Stomach (tissue), 19 donors: ENCODE results near the gene TNFSF18. TPM values are rescaled to one million over a fixed set of nuclear protein-coding genes. Genes with fewer than 3 reads are reported as not detected.
A peak's percentile ranks its signal among the peaks of the same experiment; 100 is the strongest.

Source experiments
- DNase-seq, 2 donors: peaks; one replicate each; pipeline versions ENCODE4 v3.0.0 to v3.0.0-alpha.2; 2013 to 2019
- H3K27ac ChIP-seq, 5 donors: fragments of 200-600 bp in 4 of 5; sonication (generic) in 4 of 5; one replicate each; pipeline ENCODE4 v1.5.1; 2013 to 2019; ENCODE audit warnings: mild to moderate bottlenecking in 1 of 5, moderate library complexity in 1 of 5
- H3K27me3 ChIP-seq, 3 donors: fragments of 200-600 bp; sonication (generic); one replicate each; pipeline ENCODE4 v1.5.1; 2017 to 2019; ENCODE audit warnings: mixed run types in 1 of 3
- H3K36me3 ChIP-seq, 4 donors: fragments of 200-600 bp; sonication (generic); 1 replicate in 3 of 4; 2 replicates in 1 of 4; pipeline ENCODE4 v1.5.1; 2016 to 2019
- H3K4me1 ChIP-seq, 4 donors: fragments of 200-600 bp; sonication (generic); one replicate each; pipeline ENCODE4 v1.5.1; 2016 to 2019
- H3K4me3 ChIP-seq, 4 donors: fragments of 200-600 bp; sonication (generic) in 3 of 4; one replicate each; pipeline ENCODE4 v1.5.1; 2016 to 2019; ENCODE audit warnings: mild to moderate bottlenecking in 1 of 4
- H3K9me3 ChIP-seq, 4 donors: fragments of 200-600 bp; sonication (generic); one replicate each; pipeline ENCODE4 v1.5.1; 2016 to 2019
- EP300 ChIP-seq: sonication (generic); formaldehyde crosslinking; IDR thresholded peaks from one replicate; pipeline ENCODE4 v1.6.1; 2017; ENCODE audit warnings: antibody characterized with exemption
- POLR2A ChIP-seq, 4 donors: fragments of 450-650 bp; IDR thresholded peaks; one replicate each; pipeline ENCODE4 v1.6.1; 2016; ENCODE audit warnings: antibody characterized with exemption in 4 of 4, control low read depth in 2 of 4, mild to moderate bottlenecking in 1 of 4, moderate library complexity in 1 of 4
- POLR2AphosphoS5 ChIP-seq, 3 donors: sonication (generic); formaldehyde crosslinking; IDR thresholded peaks; one replicate each; pipeline ENCODE4 v1.6.1; 2016; ENCODE audit warnings: antibody characterized with exemption in 3 of 3
- WGBS, 5 donors: extraction: QIAGEN DNeasy Blood & Tissue Kit in 3 of 5; methylation state at CpG; one replicate each; pipeline versions ENCODE4 v1.1.5 to v1.1.7; 2013 to 2018; 5-methylcytosine and 5-hydroxymethylcytosine counted together
- intact Hi-C: fragments of 100-400 bp; cut with DNase I; formaldehyde crosslinking; loops from one replicate; pipeline ENCODE4 v1.15.1; 2023; ENCODE audit warnings: low total_unique reads
- long read RNA-seq, 10 donors: transcript quantifications; one replicate each; lab custom pipeline, GENCODE V29; 2026
- polyA plus RNA-seq, 3 donors: library from polyadenylated mRNA; stranded (reverse); fragments of 200-250 nt; gene quantifications; one replicate each; pipeline ENCODE4 v1.2.3, GENCODE V29; 2013
- total RNA-seq, 5 donors: library from RNA; depleted of rRNA; stranded (reverse); fragments of >200 nt; gene quantifications; one replicate each; pipeline versions ENCODE4 v1.1.0 to v1.2.3, GENCODE V29; 2014 to 2016
- TF ChIP-seq, protein P1 (sequence below), 7 experiments: fragments of 450-650 bp in 4 of 7; fragments of 200-600 bp in 3 of 7; sonication (generic) in 3 of 7; IDR thresholded peaks; one replicate each; pipeline ENCODE4 v1.5.1; 2016 to 2019; ENCODE audit warnings: antibody characterized with exemption in 7 of 7, control low read depth in 2 of 7, mild to moderate bottlenecking in 1 of 7
- donor health status: healthy with polysubstance abuse.
- donor health status: Bipolar disorder and iron deficiency.
- donor health status: healthy.

TNFSF18 gene
- total RNA-seq (not detected), polyA plus RNA-seq (under 1 TPM in 1 of 3 donors, not detected in 2; 0.12 TPM)
- long read RNA-seq, donor 1: 0 reads
- long read RNA-seq, donor 2: 0 reads
- long read RNA-seq, donor 3: 0 reads
- long read RNA-seq, donor 4: 0 reads
- long read RNA-seq, donor 5: 0 reads
- long read RNA-seq, donor 6: 0 reads
- long read RNA-seq, donor 7: 0 reads
- long read RNA-seq, donor 8: 0 reads
- long read RNA-seq, donor 9: 0 reads
- long read RNA-seq, donor 10: 0 reads

GRCh38 chr1:173050865-173051264 is at the start of gene TNFSF18:
Gene TNFSF18, minus strand, starts transcription at chr1:173050941. Its CDS starts 45 bp downstream, at chr1:173050896.
- peaks cover 10 to 46% (median 25%) of the 10 kb centered on the region in 4 donors for H3K4me1 ChIP-seq
- intact Hi-C loops: no loop called here
- peak in 1 of 2 donors; percentile 60 for DNase-seq
- peak within 1 kb of the TSS in 3 of 5 donors; percentile 2 to 28 (median 12) for H3K27ac ChIP-seq
- no peak within 1 kb of the TSS for H3K4me3 ChIP-seq
- WGBS, 5 donors: 9 to 14% (median 11%) methylated on average over 4 of the region's 4 CpGs
- TF ChIP-seq POLR2AphosphoS5 (IDR thresholded peaks at IDR 0.05) (peak in 1 of 3 donors; percentile 30), POLR2A (IDR thresholded peaks at IDR 0.05) (no peak)
- H3K9me3 ChIP-seq: no peaks in the 10 kb centered on the region
- H3K27me3 ChIP-seq: no peaks in the 10 kb centered on the region
- no peaks in the 10 kb centered on the region for H3K36me3 ChIP-seq

DNA sequence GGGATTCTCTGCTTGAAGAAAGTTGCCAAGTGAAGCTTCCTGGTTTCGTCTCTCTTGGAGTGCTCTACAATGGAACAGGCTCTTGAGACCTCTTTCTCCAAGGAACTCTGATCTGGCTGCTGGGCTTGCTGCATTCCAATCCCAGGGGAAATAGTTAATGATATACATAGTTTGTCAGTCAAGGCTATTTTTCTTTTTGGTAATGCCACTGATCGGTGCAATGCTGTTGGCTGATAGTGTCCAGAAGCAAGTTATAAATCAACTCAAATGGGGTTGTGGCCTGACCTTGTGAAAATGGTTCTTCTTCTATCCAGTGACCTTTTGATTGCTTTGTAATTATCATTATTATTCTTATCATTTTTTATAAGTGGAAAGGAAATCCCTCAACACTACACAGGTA is 48.4 kb upstream of the TNFSF18 start:
- no peaks in the 10 kb centered on the region for H3K36me3 ChIP-seq
- WGBS, 5 donors: 68 to 89% (median 82%) methylated on average over 2 of the region's 2 CpGs
- intact Hi-C loops: no loop called here
- DNase-seq: no peak
- no peak overlapping the region for H3K4me3 ChIP-seq
- H3K4me1 ChIP-seq: no peaks in the 10 kb centered on the region
- H3K9me3 ChIP-seq: peaks cover 6 to 16% (median 15%) of the 10 kb centered on the region in 4 donors
- TF ChIP-seq EP300 (no peak), POLR2AphosphoS5 (IDR thresholded peaks at IDR 0.05) (no peak), POLR2A (IDR thresholded peaks at IDR 0.05) (no peak)
- TF ChIP-seq, protein P1, sequence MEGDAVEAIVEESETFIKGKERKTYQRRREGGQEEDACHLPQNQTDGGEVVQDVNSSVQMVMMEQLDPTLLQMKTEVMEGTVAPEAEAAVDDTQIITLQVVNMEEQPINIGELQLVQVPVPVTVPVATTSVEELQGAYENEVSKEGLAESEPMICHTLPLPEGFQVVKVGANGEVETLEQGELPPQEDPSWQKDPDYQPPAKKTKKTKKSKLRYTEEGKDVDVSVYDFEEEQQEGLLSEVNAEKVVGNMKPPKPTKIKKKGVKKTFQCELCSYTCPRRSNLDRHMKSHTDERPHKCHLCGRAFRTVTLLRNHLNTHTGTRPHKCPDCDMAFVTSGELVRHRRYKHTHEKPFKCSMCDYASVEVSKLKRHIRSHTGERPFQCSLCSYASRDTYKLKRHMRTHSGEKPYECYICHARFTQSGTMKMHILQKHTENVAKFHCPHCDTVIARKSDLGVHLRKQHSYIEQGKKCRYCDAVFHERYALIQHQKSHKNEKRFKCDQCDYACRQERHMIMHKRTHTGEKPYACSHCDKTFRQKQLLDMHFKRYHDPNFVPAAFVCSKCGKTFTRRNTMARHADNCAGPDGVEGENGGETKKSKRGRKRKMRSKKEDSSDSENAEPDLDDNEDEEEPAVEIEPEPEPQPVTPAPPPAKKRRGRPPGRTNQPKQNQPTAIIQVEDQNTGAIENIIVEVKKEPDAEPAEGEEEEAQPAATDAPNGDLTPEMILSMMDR (IDR thresholded peaks at IDR 0.05): no peak
- H3K27me3 ChIP-seq: no peaks in the 10 kb centered on the region
- H3K27ac ChIP-seq: no peak overlapping the region

DNA sequence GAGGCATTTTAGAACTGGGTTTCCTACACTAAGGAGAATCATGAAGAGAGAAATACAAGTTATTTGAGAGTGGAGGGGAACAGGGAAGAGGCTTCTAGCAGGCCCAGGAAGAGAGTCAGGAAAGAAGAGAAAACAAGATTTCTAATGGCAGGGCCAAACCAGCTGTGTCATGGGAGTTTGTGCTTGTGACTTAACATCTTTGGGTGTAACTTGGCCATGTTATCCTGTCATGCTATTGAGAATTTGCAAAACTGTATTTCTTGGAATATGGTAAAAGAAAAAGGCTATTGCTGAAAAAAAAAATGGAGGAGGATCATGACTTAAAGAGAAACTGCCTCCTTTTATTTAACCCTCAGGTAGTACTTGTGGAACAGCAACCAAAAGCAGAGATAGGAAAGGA is 47.4 kb upstream of the TNFSF18 start:
- TF ChIP-seq POLR2A (IDR thresholded peaks at IDR 0.05): no peak
- TF ChIP-seq POLR2AphosphoS5 (IDR thresholded peaks at IDR 0.05): no peak
- Histone ChIP-seq H3K4me3 (no peak overlapping the region), H3K36me3 (no peaks in the 10 kb centered on the region), H3K4me1 (no peaks in the 10 kb centered on the region), H3K9me3 (peaks cover 0 to 9% (median 7%) of the 10 kb centered on the region in 4 donors), H3K27ac (no peak overlapping the region), H3K27me3 (no peaks in the 10 kb centered on the region)
- intact Hi-C loops: no loop called here
- no peak for DNase-seq

DNA sequence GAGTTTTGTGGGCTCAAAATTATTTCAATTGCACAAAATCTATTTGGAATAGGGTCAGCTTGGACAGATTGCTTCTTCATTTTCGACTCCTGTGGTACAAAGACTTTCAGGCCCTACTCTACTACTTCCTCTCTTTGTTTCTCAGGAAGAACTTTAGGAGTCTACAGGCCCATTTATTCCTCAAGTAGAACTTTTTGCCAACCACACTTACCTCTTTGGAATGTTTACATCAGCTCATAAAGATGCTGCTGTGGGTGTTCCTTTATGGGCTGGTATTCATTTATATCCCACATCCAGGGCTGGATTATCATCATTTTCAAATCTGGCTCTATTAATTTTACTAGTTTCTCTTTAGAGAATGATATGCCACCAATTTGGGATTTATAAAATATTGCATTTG is 46.3 kb upstream of the TNFSF18 start:
- Histone ChIP-seq H3K27ac (no peak overlapping the region), H3K4me1 (no peaks in the 10 kb centered on the region), H3K36me3 (no peaks in the 10 kb centered on the region), H3K4me3 (no peak overlapping the region), H3K9me3 (no peaks in the 10 kb centered on the region), H3K27me3 (no peaks in the 10 kb centered on the region)
- no peak for DNase-seq
- WGBS, 5 donors: 79 to 92% (median 83%) methylated on average over 1 of the region's 1 CpG
- intact Hi-C loops: no loop called here
- TF ChIP-seq POLR2AphosphoS5 (IDR thresholded peaks at IDR 0.05) (no peak), POLR2A (IDR thresholded peaks at IDR 0.05) (no peak), EP300 (no peak)
- TF ChIP-seq, protein P1 (IDR thresholded peaks at IDR 0.05): no peak

- no peak overlapping the region for H3K4me3 ChIP-seq
- H3K27ac ChIP-seq: no peak overlapping the region
- TF ChIP-seq POLR2AphosphoS5 (IDR thresholded peaks at IDR 0.05) (no peak), POLR2A (IDR thresholded peaks at IDR 0.05) (no peak), EP300 (no peak)
- TF ChIP-seq, protein P1 (IDR thresholded peaks at IDR 0.05): no peak
- no peak for DNase-seq
- 77 to 83% (median 81%) methylated on average over 6 of the region's 6 CpGs for WGBS, 5 donors
- intact Hi-C loops: no loop called here
- no peaks in the 10 kb centered on the region for H3K9me3 ChIP-seq
- no peaks in the 10 kb centered on the region for H3K36me3 ChIP-seq
- no peaks in the 10 kb centered on the region for H3K4me1 ChIP-seq
- H3K27me3 ChIP-seq: no peaks in the 10 kb centered on the region
Measured at GRCh38 chr1:173095632-173096031, 44.9 kb upstream of the TNFSF18 start.
